Measurements from ENCODE around the gene AUH.

AUH gene

GRCh38 chr9:91170951-91171350 is 190.8 kb downstream of the AUH start:
- Mint-ChIP-seq H3K4me1 (ENCODE audit: low read depth) (peaks cover 28% of the 10 kb centered on the region), H3K9me3 (ENCODE audit: low read depth) (peaks cover 16% of the 10 kb centered on the region), H3K4me3 (no peak overlapping the region), H3K36me3 (peaks cover 8% of the 10 kb centered on the region), H3K27ac (no peak overlapping the region), H3K27me3 (no peaks in the 10 kb centered on the region)

DNA sequence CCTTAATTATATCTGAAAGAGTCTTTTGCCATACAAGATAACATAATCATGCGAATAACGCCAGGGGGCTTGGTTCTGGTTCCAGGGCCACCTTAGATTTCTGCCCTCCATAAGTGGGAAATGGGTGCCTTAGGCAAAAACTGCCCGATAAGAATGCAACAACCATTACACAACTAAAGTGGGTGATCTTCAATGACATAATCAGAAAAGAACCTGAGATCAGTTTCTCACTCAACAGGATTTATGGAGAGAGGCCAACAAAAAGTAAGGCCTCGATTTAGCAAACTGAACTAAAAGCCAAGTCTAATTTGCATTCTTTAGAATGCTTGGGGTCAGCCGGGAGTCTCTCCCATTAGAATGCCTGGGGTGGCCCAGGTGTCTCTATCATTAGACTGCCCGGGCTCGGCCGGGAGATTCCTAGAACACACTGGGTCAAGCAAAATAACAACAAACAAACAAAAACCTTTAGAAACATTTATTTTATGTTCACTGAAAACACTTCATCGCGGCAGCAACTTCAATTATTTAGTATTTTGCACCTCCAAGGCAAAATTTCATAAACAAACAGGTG is 194.8 kb downstream of the AUH start:
- no peaks in the 10 kb centered on the region for H3K27me3 Mint-ChIP-seq
- peaks cover 7% of the 10 kb centered on the region for H3K36me3 Mint-ChIP-seq
- no peak overlapping the region for H3K4me3 Mint-ChIP-seq
- no peak overlapping the region for H3K27ac Mint-ChIP-seq
- H3K4me1 Mint-ChIP-seq (ENCODE audit: low read depth), result peaks cover 35% of the 10 kb centered on the region
- H3K9me3 Mint-ChIP-seq (ENCODE audit: low read depth), result peaks cover 6% of the 10 kb centered on the region

DNA sequence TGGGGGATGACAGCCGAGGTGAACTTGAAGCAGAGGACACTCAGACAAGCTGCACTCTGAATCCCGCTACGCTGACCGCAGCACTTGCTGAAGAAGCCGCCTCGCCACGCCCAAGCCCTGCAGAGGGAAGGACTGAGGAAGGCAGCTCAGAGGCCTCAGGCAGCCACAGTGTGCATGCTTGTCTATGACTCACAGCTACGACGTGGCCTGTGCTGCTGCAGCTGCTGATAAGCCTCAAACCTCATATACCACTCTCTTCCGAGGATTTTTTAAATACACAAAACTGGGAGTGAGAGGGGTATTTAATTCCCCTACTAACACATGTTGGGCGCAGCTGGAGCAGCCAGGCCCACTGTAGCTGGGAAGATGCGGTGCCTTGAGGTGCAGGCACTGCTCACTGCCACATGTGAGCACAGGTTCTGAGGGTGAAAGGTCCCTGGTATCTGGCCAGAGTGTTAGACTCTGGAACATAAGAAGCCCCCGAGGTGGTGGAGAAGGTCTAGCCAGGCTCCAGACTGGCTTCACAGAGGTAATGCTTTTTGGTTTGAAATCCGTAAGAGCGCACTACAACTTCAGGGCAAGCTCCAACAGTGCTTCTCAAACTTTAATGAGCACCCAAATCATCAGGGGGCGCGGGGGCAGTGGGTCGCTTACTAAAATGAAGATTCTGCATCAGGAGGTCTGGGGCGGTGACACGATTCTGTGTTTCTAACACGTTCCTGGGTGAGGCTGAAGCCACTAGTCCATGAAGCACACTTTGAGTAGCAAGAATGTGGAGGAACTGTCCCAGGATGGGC is 196.8 kb downstream of the AUH start:
- H3K36me3 Mint-ChIP-seq, result no peaks in the 10 kb centered on the region
- H3K9me3 Mint-ChIP-seq (ENCODE audit: low read depth), result no peaks in the 10 kb centered on the region
- peaks cover 40% of the 10 kb centered on the region for H3K4me1 Mint-ChIP-seq (ENCODE audit: low read depth)
- peak overlapping the region; percentile 90 for H3K27ac Mint-ChIP-seq
- peak overlapping the region; percentile 59 for H3K4me3 Mint-ChIP-seq
- H3K27me3 Mint-ChIP-seq, result no peaks in the 10 kb centered on the region

Data from activated naive CD8-positive, alpha-beta T cell (primary cell).